ENCODE data around the gene MGLL. TPM values are rescaled to one million over a fixed set of nuclear protein-coding genes. Genes with fewer than 3 reads are reported as not detected.

MGLL gene
- total and polyA plus RNA-seq, 4 donors: 9.4 to 277 (median 74.2) TPM

GRCh38 chr3:127751163-127751621 is 71.1 kb downstream of the MGLL start (continued):
- TF ChIP-seq, protein P1, sequence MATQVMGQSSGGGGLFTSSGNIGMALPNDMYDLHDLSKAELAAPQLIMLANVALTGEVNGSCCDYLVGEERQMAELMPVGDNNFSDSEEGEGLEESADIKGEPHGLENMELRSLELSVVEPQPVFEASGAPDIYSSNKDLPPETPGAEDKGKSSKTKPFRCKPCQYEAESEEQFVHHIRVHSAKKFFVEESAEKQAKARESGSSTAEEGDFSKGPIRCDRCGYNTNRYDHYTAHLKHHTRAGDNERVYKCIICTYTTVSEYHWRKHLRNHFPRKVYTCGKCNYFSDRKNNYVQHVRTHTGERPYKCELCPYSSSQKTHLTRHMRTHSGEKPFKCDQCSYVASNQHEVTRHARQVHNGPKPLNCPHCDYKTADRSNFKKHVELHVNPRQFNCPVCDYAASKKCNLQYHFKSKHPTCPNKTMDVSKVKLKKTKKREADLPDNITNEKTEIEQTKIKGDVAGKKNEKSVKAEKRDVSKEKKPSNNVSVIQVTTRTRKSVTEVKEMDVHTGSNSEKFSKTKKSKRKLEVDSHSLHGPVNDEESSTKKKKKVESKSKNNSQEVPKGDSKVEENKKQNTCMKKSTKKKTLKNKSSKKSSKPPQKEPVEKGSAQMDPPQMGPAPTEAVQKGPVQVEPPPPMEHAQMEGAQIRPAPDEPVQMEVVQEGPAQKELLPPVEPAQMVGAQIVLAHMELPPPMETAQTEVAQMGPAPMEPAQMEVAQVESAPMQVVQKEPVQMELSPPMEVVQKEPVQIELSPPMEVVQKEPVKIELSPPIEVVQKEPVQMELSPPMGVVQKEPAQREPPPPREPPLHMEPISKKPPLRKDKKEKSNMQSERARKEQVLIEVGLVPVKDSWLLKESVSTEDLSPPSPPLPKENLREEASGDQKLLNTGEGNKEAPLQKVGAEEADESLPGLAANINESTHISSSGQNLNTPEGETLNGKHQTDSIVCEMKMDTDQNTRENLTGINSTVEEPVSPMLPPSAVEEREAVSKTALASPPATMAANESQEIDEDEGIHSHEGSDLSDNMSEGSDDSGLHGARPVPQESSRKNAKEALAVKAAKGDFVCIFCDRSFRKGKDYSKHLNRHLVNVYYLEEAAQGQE (IDR thresholded peaks at IDR 0.05): no peak
- TF ChIP-seq YY1 (IDR thresholded peaks at IDR 0.05) (no peak), SP1 (IDR thresholded peaks at IDR 0.05) (no peak), JUND (IDR thresholded peaks at IDR 0.05) (no peak)

- no peaks in the 10 kb centered on the region for H3K27me3 ChIP-seq (ENCODE audit: control insufficient read depth in 4 of 4, insufficient read depth in 4 of 4, low read length in 3 of 4)
- no peak for DNase-seq (ENCODE audit: low spot score)
- peaks cover 0 to 24% (median 14%) of the 10 kb centered on the region in 4 donors for H3K4me1 ChIP-seq (ENCODE audit: control insufficient read depth in 4 of 4, insufficient read depth in 4 of 4, low read length in 3 of 4)
- no peak overlapping the region for H3K27ac ChIP-seq (ENCODE audit: low read depth in 1 of 2, low read length in 2 of 2)
- H3K9ac ChIP-seq (ENCODE audit: low read depth in 1 of 2, low read length in 2 of 2): no peak overlapping the region
- TF ChIP-seq, protein P1 (IDR thresholded peaks at IDR 0.05): no peak
- TF ChIP-seq HNF4A (conservative IDR thresholded peaks at IDR 0.05): no peak
- H3K4me3 ChIP-seq (ENCODE audit: low read depth in 1 of 3, low read length in 3 of 3): no peak overlapping the region
- H3K36me3 ChIP-seq (ENCODE audit: control insufficient read depth in 4 of 4, insufficient read depth in 3 of 4, low read depth in 1 of 4, low read length in 3 of 4): peaks cover 0 to 5% (median under 1%) of the 10 kb centered on the region in 4 donors
- 85% methylated on average over 12 of the region's 12 CpGs for WGBS
- H3K9me3 ChIP-seq (ENCODE audit: control insufficient read depth in 4 of 4, low read length in 3 of 4): no peaks in the 10 kb centered on the region
These were observed 71.9 kb downstream of the MGLL start for GRCh38 chr3:127750226-127751031.

DNA sequence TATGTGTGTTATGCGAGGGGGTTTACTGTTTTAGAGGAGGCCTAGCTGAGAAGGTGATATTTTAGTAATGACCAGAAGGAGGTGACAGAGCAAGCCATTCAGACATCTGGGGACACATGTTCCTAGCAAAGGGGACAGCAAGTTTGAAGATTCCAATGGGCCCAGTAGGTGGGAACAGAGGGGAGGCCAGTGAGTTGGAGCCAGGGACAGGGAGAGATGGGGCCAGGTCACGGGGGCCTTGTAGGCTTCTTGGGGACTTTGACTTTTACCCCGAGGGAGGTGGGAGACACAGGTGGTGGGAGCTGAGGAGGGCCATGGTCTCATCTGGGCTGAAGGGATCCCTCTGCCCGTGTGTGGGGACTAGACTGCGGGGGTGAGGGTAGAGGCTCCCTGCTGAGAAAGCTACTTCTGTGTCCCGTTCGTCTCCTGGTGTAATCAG is 72.5 kb downstream of the MGLL start:
- H3K4me3 ChIP-seq (ENCODE audit: low read depth in 1 of 3, low read length in 3 of 3): no peak overlapping the region
- H3K36me3 ChIP-seq (ENCODE audit: control insufficient read depth in 4 of 4, insufficient read depth in 3 of 4, low read depth in 1 of 4, low read length in 3 of 4): peaks cover 4 to 6% (median 4%) of the 10 kb centered on the region in 4 donors
- H3K4me1 ChIP-seq (ENCODE audit: control insufficient read depth in 4 of 4, insufficient read depth in 4 of 4, low read length in 3 of 4): peaks cover 0 to 24% (median 14%) of the 10 kb centered on the region in 4 donors
- WGBS: 93% methylated on average over 7 of the region's 7 CpGs
- H3K9me3 ChIP-seq (ENCODE audit: control insufficient read depth in 4 of 4, low read length in 3 of 4): no peaks in the 10 kb centered on the region
- no peak for TF ChIP-seq JUND (IDR thresholded peaks at IDR 0.05)
- TF ChIP-seq HNF4A (conservative IDR thresholded peaks at IDR 0.05): no peak
- TF ChIP-seq, protein P1 (IDR thresholded peaks at IDR 0.05): no peak
- TF ChIP-seq RAD21 (IDR thresholded peaks at IDR 0.05): peak; percentile 62 to 72
- no peak for DNase-seq (ENCODE audit: low spot score)
- H3K9ac ChIP-seq (ENCODE audit: low read depth in 1 of 2, low read length in 2 of 2): peak overlapping the region in 1 of 2 donors; percentile 23
- H3K27me3 ChIP-seq (ENCODE audit: control insufficient read depth in 4 of 4, insufficient read depth in 4 of 4, low read length in 3 of 4): no peaks in the 10 kb centered on the region
- H3K27ac ChIP-seq (ENCODE audit: low read depth in 1 of 2, low read length in 2 of 2): no peak overlapping the region
